Erythroblast (primary cell): ENCODE results near the gene CYP2W1.

Experiments used
- GATA1 ChIP-seq: IDR thresholded peaks from 2 replicates; pipeline ENCODE4 v1.6.1; 2011; ENCODE audit warnings: low read depth, mild to moderate bottlenecking, control low read depth, low read length, moderate library complexity
- POLR2A ChIP-seq: IDR thresholded peaks from 2 replicates; pipeline ENCODE4 v1.6.1; 2011; ENCODE audit warnings: mild to moderate bottlenecking, low read length

DNA sequence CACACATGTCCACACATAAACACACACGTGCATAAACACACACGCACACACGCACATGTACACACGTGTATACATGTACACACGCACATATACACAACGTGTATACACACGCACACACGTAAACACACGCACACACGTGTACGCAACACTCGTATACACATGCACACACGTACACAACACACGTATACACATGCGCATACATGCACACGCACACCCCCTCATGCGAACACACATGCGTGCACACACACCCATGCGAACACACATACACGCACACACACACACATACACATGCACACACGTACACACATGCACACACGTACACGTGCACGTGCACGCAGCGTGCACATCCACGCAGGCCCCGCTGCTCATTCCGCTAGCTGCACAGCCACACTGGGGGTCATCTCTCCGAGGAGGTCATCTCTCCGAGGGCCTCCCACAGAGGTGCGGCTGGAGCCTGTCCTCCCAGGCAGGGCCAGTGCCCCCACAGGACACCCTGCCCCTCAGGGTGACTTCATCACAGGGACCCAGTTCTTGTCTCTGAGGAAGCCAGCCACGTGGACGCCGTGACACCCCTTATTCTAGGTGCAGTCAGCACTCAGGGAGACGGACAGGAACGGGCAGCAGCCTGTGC, 25.9 kb downstream of the CYP2W1 start:
- no peak for TF ChIP-seq POLR2A
- TF ChIP-seq GATA1, result no peak
